Measurements from ENCODE around the gene TCF12.

DNA sequence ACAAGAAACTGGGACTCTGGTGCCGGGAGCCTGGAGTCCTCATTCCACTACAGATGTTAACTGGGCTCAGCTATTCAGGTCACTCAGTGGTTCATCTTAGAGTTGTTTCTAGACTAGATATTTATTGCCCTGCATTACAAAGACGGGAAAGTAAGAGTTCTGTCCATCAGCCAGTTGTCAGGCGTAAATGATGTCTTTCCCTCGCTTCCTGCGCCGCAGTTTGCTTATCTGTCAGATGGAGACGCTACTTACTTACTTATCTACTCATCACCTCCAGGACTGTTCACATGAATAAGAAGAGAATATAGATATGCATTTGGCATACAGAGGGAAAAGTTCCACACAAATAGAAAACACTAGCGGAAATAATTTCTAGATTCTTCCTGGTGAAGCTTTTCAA, 410.0 kb downstream of the TCF12 start:
- TF ChIP-seq POLR2A (IDR thresholded peaks at IDR 0.05) = no peak
- TF ChIP-seq, protein P1, sequence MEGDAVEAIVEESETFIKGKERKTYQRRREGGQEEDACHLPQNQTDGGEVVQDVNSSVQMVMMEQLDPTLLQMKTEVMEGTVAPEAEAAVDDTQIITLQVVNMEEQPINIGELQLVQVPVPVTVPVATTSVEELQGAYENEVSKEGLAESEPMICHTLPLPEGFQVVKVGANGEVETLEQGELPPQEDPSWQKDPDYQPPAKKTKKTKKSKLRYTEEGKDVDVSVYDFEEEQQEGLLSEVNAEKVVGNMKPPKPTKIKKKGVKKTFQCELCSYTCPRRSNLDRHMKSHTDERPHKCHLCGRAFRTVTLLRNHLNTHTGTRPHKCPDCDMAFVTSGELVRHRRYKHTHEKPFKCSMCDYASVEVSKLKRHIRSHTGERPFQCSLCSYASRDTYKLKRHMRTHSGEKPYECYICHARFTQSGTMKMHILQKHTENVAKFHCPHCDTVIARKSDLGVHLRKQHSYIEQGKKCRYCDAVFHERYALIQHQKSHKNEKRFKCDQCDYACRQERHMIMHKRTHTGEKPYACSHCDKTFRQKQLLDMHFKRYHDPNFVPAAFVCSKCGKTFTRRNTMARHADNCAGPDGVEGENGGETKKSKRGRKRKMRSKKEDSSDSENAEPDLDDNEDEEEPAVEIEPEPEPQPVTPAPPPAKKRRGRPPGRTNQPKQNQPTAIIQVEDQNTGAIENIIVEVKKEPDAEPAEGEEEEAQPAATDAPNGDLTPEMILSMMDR (IDR thresholded peaks at IDR 0.05) = no peak
